Ascending aorta (tissue), 2 donors: ENCODE measurements around the gene CSF1R. TPM values are rescaled to one million over a fixed set of nuclear protein-coding genes. Genes with fewer than 3 reads are reported as not detected.

Source experiments
- DNase-seq, 2 donors: peaks; one replicate each; pipeline ENCODE4 v3.0.0-alpha.2; 2019; ENCODE audit warnings: low spot score in 2 of 2
- H3K27ac ChIP-seq, 2 donors: fragments of 200-600 bp; sonication (generic); one replicate each; pipeline ENCODE4 v1.5.1; 2016 to 2017; ENCODE audit warnings: mild to moderate bottlenecking in 1 of 2
- H3K27me3 ChIP-seq: fragments of 200-600 bp; sonication (generic); one replicate; pipeline ENCODE4 v1.5.1; 2017
- H3K36me3 ChIP-seq, 2 donors: fragments of 200-600 bp; sonication (generic); one replicate each; pipeline ENCODE4 v1.5.1; 2016
- H3K4me1 ChIP-seq, 2 donors: fragments of 200-600 bp; sonication (generic); one replicate each; pipeline ENCODE4 v1.5.1; 2016 to 2017; ENCODE audit warnings: mild to moderate bottlenecking in 1 of 2
- H3K4me3 ChIP-seq, 2 donors: fragments of 200-600 bp; sonication (generic); one replicate each; pipeline ENCODE4 v1.5.1; 2016 to 2017; ENCODE audit warnings: mild to moderate bottlenecking in 1 of 2
- H3K9me3 ChIP-seq, 2 donors: fragments of 200-600 bp; sonication (generic); one replicate each; pipeline ENCODE4 v1.5.1; 2016
- CTCF ChIP-seq, 3 experiments: fragments of 200-600 bp in 2 of 3; fragments of 450-650 bp in 1 of 3; sonication (generic) in 2 of 3; IDR thresholded peaks; one replicate each; pipeline ENCODE4 v1.5.1; 2016 to 2019; ENCODE audit warnings: antibody characterized with exemption in 3 of 3, mild to moderate bottlenecking in 1 of 3, moderate library complexity in 1 of 3
- intact Hi-C: fragments of 100-400 bp; cut with DNase I; formaldehyde crosslinking; loops from one replicate; pipeline ENCODE4 v1.15.1; 2023
- total RNA-seq: library from RNA; depleted of rRNA; stranded (reverse); fragments of >200 nt; gene quantifications from one replicate; pipeline ENCODE4 v1.1.0, GENCODE V29; 2016

The CSF1R gene
- total RNA-seq, 1 donor from 2014 or later, result 70.9 TPM

DNA sequence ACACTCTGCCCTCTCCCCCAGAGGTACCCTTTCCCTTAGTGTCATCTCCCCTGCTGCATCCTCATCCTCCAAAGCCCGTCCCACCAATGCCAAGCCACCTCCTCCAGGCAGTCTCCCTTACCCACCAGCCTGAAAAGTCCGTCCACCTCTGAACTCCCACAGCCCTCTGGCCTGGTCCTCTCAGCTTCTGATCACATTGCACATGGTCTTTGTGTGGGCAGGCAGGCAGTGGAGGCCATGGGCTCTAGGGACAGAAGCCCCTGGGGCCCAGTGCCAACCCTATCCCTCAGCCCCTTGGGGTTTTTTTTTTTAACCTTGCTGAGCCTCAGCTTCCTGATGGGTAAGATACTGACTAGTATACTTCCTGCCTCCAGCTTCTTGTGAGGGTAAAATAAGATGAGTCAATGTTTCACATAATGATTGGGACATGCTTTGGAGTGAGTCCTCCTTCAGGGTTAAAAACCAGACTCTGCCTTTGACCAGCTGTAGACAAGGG lies 19.4 kb downstream of the CSF1R start:
- H3K27ac ChIP-seq, result peak overlapping the region in 1 of 2 donors; percentile 16
- intact Hi-C loops, result no loop called here
- peaks cover 0 to 4% of the 10 kb centered on the region in 2 donors for H3K4me1 ChIP-seq
- no peaks in the 10 kb centered on the region for H3K27me3 ChIP-seq
- DNase-seq, result no peak
- no peak overlapping the region for H3K4me3 ChIP-seq
- H3K9me3 ChIP-seq, result no peaks in the 10 kb centered on the region
- H3K36me3 ChIP-seq, result peaks cover 0 to 3% of the 10 kb centered on the region in 2 donors
- TF ChIP-seq CTCF (IDR thresholded peaks at IDR 0.05), result no peak

- H3K4me1 ChIP-seq, result peaks cover 0 to 4% of the 10 kb centered on the region in 2 donors
- H3K4me3 ChIP-seq, result no peak overlapping the region
- peaks cover 0 to 3% of the 10 kb centered on the region in 2 donors for H3K36me3 ChIP-seq
- H3K9me3 ChIP-seq, result no peaks in the 10 kb centered on the region
- H3K27ac ChIP-seq, result peak overlapping the region in 1 of 2 donors; percentile 65
- intact Hi-C loops, result no loop called here
- no peak for TF ChIP-seq CTCF (IDR thresholded peaks at IDR 0.05)
- DNase-seq, result no peak
- H3K27me3 ChIP-seq, result no peaks in the 10 kb centered on the region
Observed at GRCh38 chr5:150066436-150066835, 19.9 kb downstream of the CSF1R start.

DNA sequence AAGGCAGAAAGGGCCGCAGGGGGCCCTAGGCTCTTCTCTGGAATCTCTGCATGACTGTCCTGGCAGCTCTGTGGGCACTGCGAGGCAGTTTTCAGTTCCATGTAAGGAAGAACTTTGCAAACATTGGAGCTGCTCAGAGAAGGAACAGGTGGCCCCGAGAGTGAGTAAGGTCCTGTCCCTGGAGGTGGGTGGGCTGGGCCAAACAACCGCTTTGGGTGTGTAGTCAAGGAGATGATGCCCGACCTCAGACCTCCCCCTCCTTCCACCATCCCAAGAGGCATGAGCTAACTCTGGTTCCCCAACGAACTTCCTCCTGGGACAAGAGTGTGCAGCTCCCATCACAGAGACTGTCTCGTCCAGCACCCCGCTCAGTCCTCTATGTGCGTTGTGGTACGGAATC lies 20.5 kb downstream of the CSF1R start:
- H3K4me3 ChIP-seq, result no peak overlapping the region
- TF ChIP-seq CTCF (IDR thresholded peaks at IDR 0.05), result no peak
- peak; percentile 42 to 76 for DNase-seq
- peaks cover 0 to 3% of the 10 kb centered on the region in 2 donors for H3K36me3 ChIP-seq
- intact Hi-C loops, result no loop called here
- no peaks in the 10 kb centered on the region for H3K27me3 ChIP-seq
- peak overlapping the region in 1 of 2 donors; percentile 65 for H3K27ac ChIP-seq
- peaks cover 0 to 4% of the 10 kb centered on the region in 2 donors for H3K4me1 ChIP-seq
- no peaks in the 10 kb centered on the region for H3K9me3 ChIP-seq

- no peak for TF ChIP-seq CTCF (IDR thresholded peaks at IDR 0.05)
- intact Hi-C loops, result no loop called here
- Histone ChIP-seq H3K4me1 (peaks cover 0 to 4% of the 10 kb centered on the region in 2 donors), H3K4me3 (no peak overlapping the region), H3K36me3 (peaks cover 0 to 3% of the 10 kb centered on the region in 2 donors), H3K27ac (peak overlapping the region in 1 of 2 donors; percentile 65), H3K27me3 (no peaks in the 10 kb centered on the region), H3K9me3 (no peaks in the 10 kb centered on the region)
- peak; percentile 27 to 74 for DNase-seq
Observed at GRCh38 chr5:150065346-150065745, 21.0 kb downstream of the CSF1R start.

- Histone ChIP-seq H3K4me3 (no peak overlapping the region), H3K4me1 (peaks cover 0 to 4% of the 10 kb centered on the region in 2 donors), H3K9me3 (no peaks in the 10 kb centered on the region), H3K27me3 (no peaks in the 10 kb centered on the region), H3K36me3 (peaks cover 0 to 3% of the 10 kb centered on the region in 2 donors), H3K27ac (peak overlapping the region; percentile 6 to 65)
- intact Hi-C loops, result no loop called here
- no peak for DNase-seq
- no peak for TF ChIP-seq CTCF (IDR thresholded peaks at IDR 0.05)
Observed at GRCh38 chr5:150064681-150065220, 21.6 kb downstream of the CSF1R start.
